HL-60 (cell line): Measurements from ENCODE around the gene ETF1.

ENCODE experiments used
- GABPA ChIP-seq: IDR thresholded peaks from 2 replicates; pipeline ENCODE4 v1.6.1; 2012; ENCODE audit warnings: low read depth
- POLR2AphosphoS5 ChIP-seq: IDR thresholded peaks from 2 replicates; pipeline ENCODE4 v1.6.1; 2012; ENCODE audit warnings: low read depth
- SPI1 ChIP-seq: IDR thresholded peaks from 2 replicates; pipeline ENCODE4 v1.6.1; 2012; ENCODE audit warnings: low read depth, mild to moderate bottlenecking, borderline replicate concordance
- TF ChIP-seq, protein P1 (sequence below): IDR thresholded peaks from one replicate; pipeline ENCODE4 v1.5.1; 2011; ENCODE audit warnings: low read length, control low read depth, inconsistent platforms; ENCODE audit not compliant: insufficient read depth
- TF ChIP-seq, protein P2 (sequence below): IDR thresholded peaks from 2 replicates; pipeline ENCODE4 v1.6.1; 2012; ENCODE audit warnings: low read depth; ENCODE audit not compliant: insufficient replicate concordance

DNA sequence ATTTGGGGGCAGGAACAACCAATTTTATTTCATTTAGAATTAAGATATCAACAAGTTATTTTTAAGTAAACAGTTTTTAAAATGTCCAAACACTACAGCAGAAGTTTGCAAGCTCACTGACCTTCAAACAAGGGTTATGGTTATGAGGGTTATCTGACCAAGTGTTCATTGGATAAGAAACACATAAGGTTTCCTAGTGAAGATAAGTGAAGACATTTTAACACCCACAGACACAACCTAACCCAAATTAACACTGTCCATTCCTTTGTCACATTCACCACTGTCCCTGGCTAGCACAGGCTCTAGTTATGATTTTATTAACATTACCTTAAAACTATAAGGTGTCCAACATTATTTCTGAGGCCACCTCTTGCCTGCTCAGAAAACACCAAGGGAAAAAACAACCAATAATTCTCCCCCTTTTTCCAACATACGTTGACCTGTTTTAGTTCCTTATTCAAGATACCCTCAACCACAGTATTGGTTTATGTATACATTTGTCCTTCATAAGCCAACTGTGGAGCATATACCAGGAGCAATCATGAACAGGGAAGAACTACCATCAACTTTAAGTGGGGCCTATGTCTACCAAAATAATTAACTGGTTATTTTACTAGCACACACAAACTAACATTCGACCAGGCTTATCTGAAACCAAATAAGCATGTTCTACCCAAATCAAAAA is 4.0 kb downstream of the ETF1 start:
- TF ChIP-seq, protein P1, sequence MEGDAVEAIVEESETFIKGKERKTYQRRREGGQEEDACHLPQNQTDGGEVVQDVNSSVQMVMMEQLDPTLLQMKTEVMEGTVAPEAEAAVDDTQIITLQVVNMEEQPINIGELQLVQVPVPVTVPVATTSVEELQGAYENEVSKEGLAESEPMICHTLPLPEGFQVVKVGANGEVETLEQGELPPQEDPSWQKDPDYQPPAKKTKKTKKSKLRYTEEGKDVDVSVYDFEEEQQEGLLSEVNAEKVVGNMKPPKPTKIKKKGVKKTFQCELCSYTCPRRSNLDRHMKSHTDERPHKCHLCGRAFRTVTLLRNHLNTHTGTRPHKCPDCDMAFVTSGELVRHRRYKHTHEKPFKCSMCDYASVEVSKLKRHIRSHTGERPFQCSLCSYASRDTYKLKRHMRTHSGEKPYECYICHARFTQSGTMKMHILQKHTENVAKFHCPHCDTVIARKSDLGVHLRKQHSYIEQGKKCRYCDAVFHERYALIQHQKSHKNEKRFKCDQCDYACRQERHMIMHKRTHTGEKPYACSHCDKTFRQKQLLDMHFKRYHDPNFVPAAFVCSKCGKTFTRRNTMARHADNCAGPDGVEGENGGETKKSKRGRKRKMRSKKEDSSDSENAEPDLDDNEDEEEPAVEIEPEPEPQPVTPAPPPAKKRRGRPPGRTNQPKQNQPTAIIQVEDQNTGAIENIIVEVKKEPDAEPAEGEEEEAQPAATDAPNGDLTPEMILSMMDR: no peak
- TF ChIP-seq POLR2AphosphoS5 (no peak), GABPA (no peak), SPI1 (no peak)
- TF ChIP-seq, protein P2, sequence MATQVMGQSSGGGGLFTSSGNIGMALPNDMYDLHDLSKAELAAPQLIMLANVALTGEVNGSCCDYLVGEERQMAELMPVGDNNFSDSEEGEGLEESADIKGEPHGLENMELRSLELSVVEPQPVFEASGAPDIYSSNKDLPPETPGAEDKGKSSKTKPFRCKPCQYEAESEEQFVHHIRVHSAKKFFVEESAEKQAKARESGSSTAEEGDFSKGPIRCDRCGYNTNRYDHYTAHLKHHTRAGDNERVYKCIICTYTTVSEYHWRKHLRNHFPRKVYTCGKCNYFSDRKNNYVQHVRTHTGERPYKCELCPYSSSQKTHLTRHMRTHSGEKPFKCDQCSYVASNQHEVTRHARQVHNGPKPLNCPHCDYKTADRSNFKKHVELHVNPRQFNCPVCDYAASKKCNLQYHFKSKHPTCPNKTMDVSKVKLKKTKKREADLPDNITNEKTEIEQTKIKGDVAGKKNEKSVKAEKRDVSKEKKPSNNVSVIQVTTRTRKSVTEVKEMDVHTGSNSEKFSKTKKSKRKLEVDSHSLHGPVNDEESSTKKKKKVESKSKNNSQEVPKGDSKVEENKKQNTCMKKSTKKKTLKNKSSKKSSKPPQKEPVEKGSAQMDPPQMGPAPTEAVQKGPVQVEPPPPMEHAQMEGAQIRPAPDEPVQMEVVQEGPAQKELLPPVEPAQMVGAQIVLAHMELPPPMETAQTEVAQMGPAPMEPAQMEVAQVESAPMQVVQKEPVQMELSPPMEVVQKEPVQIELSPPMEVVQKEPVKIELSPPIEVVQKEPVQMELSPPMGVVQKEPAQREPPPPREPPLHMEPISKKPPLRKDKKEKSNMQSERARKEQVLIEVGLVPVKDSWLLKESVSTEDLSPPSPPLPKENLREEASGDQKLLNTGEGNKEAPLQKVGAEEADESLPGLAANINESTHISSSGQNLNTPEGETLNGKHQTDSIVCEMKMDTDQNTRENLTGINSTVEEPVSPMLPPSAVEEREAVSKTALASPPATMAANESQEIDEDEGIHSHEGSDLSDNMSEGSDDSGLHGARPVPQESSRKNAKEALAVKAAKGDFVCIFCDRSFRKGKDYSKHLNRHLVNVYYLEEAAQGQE: no peak
